ENCODE results near the gene ROR2.

The ROR2 gene

DNA sequence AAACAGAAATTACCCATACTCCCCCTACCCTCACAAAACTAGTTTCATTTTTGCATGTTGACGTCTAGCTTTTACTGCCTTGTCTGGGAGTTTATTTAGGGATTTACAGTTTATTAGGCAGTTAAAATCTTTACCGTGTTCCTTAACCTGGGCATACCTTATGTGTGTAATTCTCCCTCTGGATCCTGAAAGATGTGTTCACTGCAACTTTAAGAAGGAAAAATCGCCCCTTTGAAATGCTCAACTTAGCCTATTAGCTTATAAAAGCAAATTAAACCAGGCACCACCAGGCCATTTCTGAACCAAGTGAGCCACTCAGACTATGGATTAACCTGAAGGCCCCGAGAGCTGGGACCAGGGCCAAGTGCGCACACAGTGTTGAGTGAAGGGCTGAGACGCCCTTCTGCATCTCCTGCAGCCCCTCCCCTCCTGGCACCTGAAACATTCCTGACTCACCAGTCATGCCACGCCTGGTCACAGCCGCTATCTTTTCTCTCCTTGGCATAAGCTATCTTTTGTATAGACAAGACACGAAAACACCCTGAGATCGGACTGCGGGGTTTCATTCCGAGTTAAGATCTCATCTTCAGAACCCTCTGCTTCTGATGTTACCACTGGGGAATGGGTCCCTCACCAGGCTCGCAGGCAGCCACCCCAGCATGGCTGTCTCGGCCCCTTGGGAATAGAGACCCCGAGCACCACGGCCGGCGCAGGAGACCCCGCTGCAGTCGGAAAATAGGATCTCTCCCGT lies 111.9 kb downstream of the ROR2 start:
- DNase-seq: no peak

- no peak for DNase-seq
Measured at GRCh38 chr9:91836515-91836914, 113.5 kb downstream of the ROR2 start.

- no peak for DNase-seq
Measured at GRCh38 chr9:91835632-91836031, 114.4 kb downstream of the ROR2 start.

GRCh38 chr9:91835216-91835615 lies 114.8 kb downstream of the ROR2 start:
- no peak for DNase-seq

- DNase-seq: no peak
Measured at GRCh38 chr9:91834740-91835139, 115.3 kb downstream of the ROR2 start.

GRCh38 chr9:91833878-91834255 lies 116.2 kb downstream of the ROR2 start:
- no peak for DNase-seq

DNA sequence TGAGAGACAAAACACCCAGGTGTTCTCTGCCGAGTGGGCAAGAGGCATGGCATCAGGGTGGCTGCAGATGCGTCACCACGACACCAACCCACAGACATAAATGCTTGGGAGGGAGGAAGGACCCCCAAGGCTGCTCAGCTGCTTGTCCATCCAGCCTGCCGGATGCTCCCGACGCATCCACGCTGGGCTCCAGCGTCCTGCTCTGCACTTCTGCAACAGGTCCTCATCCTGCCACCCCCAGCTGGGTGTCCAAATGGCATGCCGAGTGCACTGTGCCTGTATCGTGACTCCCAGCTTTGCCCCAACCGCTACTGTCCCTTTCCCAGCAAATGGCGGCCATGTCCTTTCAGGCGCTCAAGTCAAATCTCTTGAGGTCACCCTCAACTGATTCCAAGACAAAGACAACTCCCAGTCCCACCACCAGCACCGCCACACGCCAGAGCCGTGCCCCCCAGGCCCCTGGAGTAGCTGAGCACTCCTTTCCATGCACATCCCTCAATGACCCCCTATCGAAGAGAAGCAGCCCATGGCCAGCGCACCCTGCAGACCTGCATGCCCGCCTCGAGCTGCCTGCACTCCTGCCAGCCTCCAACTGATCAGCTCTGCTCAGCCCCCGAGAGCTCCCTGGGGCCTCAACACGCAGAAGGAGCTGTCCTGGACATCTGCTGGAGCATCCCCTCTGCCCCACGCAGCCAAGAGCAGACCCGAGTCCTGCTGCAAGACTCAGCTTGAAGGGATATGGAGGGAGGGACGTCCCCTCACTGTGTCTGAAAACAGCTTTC lies 116.7 kb downstream of the ROR2 start:
- DNase-seq: no peak

DNA sequence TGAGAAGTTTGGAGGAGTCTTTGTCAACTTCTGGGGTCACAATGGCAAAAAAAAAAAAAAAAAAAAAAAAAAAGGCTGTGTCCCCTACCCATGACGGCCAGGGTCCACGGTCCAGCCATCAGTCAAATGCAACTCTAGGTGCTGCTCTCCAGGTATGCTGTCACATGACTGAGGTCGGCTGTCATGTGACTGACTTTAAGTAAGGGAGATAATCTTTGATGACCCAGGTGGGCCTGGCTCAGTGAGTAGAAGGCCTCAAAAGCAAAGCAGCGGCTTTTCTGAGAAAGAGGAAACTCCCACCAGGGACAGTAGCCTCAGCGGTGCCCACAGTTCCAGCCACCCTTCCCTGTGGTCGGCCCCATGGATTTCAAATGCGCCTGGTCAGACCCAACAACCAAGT lies 117.7 kb downstream of the ROR2 start:
- no peak for DNase-seq

- no peak for DNase-seq
Measured at GRCh38 chr9:91825866-91826265, 124.2 kb downstream of the ROR2 start.

DNA sequence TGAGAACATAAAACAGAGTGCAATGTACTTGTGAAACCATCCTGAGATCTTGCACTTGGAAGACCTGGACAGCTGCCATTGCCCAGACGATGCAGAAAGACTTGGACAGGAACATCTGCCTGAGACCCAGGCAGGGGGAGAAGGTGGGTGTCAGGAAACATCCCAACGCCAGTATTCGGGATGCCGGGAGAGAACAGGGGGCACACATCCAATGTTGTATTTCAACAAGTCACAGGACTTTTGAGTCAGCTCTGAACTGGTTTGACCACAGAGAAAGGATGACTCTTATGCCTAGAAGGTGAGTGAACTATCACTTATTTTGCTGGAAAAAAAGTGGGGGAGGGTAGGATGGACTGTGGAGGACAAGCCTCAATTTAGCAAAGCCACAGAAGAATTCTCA lies 124.6 kb downstream of the ROR2 start:
- no peak for DNase-seq

- no peak for DNase-seq
Measured at GRCh38 chr9:91824601-91825305, 125.3 kb downstream of the ROR2 start.

- no peak for DNase-seq
Measured at GRCh38 chr9:91824151-91824550, 125.9 kb downstream of the ROR2 start.

GRCh38 chr9:91820949-91821880 lies 128.8 kb downstream of the ROR2 start:
- DNase-seq: no peak

DNA sequence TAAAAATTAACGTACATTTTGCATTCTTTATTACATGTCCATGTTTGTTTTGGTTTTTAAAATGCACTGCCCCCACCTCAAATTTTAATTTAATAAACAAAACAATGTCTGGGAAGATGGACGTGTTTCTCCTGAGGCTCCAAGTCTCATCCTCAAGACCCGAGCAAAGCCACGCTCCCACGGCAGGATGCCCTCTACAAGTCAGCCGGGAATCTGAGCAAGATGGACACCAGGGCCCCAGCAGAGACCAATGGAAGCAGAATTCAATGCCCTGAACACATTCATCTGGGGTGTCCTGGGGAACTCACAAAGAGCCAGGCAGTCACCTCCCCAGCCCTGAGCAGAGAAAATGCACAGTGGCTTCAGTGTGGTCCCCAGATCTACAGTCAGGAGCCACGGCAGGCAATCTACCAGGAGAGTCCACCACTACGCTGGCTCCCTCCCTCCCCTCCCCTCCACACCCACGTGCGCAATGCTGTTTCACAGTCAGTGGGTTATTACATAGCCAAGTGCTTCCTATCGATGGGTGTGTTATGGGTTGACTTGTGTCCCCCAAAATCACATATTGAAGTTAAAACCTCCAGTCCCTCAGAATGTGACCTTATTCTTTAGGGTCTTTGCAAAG lies 129.8 kb downstream of the ROR2 start:
- DNase-seq: no peak

GRCh38 chr9:91818647-91819403 lies 131.2 kb downstream of the ROR2 start:
- DNase-seq: no peak

- DNase-seq: no peak
Measured at GRCh38 chr9:91818225-91818585, 131.8 kb downstream of the ROR2 start.

DNA sequence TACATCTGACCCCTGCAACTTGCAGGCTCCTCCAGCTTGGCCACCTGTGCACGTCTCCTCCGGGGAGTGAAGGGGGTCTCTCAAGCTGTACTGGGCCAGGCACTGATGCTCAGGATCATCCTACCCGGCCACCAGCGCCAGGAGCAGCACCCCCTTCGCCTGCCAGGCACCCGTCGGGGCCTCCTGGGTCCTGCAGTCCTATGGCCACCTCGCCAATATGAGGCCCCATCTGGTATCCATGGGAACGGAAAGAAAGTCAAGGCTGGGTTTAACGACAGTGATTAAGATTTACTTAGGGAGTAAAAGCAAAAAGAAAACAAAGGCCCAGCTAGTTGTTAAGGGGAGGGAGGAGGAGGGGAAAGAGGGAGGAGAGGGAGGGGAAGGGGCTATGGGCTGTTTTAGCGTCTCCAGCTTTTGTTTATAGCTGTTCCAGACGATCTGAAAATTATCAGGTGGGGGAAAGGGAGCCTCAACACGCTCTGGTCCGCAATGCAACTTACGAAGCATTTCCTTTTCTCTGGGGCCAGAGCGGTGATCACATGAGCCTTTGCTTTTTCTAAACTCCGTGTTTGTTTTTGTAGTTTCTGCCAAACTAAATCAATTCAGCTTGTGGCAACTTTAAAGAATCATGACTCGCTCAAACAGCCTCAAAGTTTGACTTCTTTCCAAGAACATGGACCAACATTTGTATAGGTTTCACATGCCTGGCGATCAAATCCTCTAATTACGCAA lies 132.4 kb downstream of the ROR2 start:
- no peak for DNase-seq

GRCh38 chr9:91817106-91817492 lies 132.9 kb downstream of the ROR2 start:
- DNase-seq: no peak

- DNase-seq: no peak
Measured at GRCh38 chr9:91816356-91816755, 133.7 kb downstream of the ROR2 start.

DNA sequence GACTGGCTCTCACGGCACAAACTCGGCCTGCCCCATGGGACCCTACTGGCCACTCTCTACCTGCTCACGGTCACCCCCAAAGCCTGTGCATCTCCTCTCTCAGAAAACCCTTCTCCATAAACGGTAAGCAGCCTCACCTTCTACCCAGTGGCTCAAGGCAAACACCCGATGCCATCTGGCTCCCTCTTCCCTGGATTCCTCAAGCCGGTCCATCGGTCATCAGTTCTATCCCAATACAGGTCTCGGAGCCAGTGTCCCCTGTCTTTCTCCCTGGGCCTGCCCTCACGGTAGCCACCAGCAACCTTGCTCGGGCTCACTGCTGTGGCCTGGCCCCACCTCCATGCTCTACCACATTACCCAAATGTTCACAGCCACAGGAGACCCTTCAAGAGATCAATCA lies 134.1 kb downstream of the ROR2 start:
- no peak for DNase-seq

DNA sequence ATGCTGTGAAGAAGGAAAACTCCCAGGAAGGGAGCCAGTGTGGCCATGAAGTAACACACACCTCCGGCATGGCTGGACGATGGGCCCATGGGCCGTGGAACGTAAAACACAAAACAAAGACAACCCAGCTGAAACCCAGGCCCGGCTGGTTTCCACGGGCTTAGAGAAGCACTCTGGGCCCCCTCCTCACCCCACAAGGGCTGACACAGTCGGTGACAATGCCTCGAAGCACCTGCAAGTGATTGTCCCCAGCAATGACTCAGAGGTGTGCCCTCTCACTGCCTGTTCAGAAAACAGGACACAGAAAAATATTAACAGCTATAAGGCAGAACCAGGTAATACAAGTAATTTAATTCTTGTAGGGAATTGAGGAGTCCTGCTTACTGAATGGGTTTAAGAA lies 135.3 kb downstream of the ROR2 start:
- no peak for DNase-seq

Measured in stimulated activated CD4-positive, alpha-beta T cell treated with anti-CD3 and anti-CD28 coated beads, Interleukin-15, amount 100 ng/mL, for 24 hours (primary cell).